KBM-7 (cell line): ENCODE results near the gene FMO4.
"Not testable (repeated sequence)": the region's sequence is repeated elsewhere in the genome, so short reads cannot be mapped to it uniquely, and the experiment has no call there.

Experiments
- DNase-seq: peaks from one replicate; pipeline ENCODE4 v3.0.0-alpha.2; 2015
- in situ Hi-C: fragments of 300-500 bp; cut with MboI; formaldehyde crosslinking; loops from 2 replicates; pipeline ENCODE4 v1.14.3; 2020; ENCODE audit warnings: low sequenced_read_pairs, low pct_unique_long_range_greater_than_20kb, mixed read lengths

The FMO4 gene

DNA sequence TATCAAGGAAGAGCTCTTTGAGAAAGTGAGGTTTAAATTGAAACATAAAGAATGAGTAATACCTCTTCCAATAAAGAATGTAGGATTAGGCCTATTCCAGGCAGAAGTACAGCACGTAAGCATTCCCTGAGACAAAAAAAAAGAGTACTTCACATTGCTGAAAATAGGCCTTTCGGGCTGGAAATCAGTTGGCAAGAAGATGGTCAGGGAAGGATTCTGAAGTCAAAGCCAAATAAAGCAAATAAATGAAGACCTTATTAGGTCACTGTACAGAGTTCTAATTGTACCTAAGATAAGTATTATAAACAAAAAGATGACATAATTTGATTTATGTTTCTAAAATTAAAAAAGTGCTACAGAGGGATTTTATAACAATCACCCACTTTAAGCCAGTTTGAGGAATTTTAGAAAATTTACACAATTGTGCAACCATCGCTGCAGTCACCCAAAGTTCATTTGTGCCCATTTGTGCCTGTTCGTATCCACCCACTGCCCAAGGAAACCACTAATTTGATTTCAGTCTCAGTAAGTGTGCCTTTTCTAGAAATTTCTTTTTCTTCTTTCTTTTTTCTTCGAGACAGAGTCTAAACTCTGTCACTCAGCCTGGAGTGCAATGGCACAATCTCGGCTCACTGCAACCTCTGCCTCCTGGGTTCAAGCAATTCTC, 58.6 kb downstream of the FMO4 start:
- in situ Hi-C loops, result no loop called here
- no peak for DNase-seq

DNA sequence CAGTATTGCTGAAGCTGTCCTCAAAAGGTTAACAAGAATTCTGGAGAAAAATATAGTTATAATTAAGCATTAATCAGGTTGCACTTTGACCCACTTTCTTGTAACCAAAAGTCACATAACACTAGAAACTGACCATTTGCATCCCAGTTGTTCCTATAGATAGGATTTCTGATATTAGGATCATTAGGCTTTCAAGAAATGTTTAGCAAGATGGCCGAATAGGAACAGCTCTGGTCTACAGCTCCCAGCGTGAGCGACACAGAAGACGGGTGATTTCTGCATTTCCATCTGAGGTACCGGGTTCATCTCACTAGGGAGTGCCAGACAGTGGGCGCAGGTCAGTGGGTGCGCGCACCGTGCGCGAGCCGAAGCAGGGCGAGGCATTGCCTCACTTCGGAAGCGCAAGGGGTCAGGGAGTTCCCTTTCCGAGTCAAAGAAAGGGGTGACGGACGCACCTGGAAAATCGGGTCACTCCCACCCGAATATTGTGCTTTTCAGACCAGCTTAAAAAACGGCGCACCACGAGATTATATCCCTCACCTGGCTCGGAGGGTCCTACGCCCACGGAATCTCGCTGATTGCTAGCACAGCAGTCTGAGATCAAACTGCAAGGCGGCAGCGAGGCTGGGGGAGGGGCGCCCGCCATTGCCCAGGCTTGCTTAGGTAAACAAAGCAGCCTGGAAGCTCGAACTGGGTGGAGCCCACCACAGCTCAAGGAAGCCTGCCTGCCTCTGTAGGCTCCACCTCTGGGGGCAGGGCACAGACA, 59.6 kb downstream of the FMO4 start:
- in situ Hi-C loops, DNase-seq: not testable (repeated sequence)

DNA sequence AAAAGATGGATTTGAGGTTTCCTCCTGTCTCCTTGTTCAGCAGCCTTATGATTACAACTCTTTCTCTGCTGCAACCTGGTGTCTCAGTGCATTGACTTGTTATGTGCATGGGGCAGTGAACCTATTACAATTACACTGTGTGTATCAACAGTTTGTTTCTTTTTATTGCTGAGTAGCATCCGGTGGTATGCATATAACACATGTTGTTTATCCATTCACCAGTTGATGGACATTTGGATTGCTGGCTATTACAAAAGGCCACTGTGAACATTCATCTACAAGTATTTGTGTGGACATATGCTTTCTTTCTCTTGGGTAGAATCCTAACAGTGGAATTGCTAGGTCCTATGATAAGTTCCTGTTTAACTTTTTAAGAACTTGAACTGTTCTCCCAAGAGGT, 65.9 kb downstream of the FMO4 start:
- in situ Hi-C loops, result no loop called here
- no peak for DNase-seq

DNA sequence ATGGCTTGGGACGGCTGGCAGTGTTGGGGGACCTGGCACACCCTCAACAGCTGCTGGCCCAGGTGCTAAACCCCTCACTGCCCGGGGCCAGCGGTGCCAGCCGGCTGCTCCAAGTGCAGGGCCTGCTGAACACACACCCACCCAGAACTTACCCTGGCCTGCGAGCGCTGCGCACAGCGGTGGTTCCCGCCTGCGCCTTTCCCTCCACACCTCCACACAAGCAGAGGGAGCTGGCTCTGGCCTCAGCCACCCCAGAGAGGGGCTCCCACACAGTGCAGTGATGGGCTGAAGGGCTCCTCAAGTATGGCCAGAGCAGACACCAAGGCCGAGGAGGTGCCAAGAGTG, 67.9 kb downstream of the FMO4 start:
- DNase-seq, result no peak
- in situ Hi-C loops, result no loop called here

DNA sequence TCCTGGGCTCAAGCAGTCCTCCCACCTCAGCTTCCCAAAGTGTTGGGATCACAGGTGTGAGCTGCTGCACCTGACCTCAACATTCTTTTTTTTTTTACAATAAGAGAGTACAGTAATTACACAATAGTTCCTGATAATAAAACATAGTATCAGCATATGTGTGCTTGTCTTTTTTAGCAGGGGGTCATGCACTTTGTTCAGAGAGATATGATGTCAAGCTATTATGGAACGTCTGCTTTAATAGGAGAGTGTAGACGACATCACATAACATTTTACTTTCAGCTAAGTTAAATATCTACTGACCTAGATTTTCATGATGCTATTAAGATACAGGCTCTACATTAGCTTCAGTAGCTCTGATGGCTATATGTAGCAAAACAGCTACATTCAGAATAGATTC, 70.5 kb downstream of the FMO4 start:
- DNase-seq, result no peak
- in situ Hi-C loops, result no loop called here

DNA sequence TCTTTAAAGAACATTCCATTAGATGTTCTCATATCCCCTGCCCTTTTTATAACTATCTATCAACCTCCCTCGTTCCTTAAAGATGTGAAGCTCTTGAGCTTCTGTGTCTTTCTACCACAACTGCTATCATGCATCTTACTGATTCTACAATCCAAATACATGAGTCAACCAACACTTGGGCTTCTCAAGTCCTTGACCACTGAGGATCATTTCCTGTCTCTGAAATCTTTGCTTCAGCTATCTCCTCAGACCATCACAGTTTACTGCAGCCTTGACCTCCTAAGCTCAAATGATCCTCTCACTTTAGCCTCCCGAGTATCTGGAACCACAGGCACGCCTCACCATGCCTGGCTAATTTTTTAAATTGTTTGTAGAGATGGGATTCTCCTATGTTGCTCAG, 75.2 kb downstream of the FMO4 start:
- in situ Hi-C loops, result no loop called here

DNA sequence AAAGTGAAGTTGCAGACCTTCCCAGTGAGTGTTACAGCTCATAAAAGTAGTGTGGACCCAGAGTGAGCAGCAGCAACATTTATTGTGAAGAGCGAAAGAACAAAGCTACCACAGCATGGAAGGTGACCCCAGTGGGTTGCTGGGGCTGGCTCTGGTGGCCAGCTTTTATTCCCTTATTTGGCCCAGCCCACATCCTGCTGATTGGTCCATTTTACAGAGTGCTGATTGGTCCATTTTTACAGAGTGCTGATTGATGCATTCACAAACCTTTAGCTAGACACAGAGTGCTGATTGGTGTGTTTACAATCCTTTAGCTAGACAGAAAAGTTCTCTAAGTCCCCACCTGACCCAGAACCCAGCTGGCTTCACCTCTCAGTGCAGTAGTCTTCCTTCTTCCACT, 76.8 kb downstream of the FMO4 start:
- in situ Hi-C loops, DNase-seq: not testable (repeated sequence)

More for the DNA sequence above, 75.2 kb downstream of the FMO4 start:
- no peak for DNase-seq
